GM20000 (cell line): ENCODE results near the gene KCTD12.

ENCODE experiments used
- DNase-seq: peaks from one replicate; pipeline ENCODE4 v3.0.0; 2012; ENCODE audit warnings: low spot score
- TF ChIP-seq, protein P1 (sequence below): IDR thresholded peaks from 2 replicates; pipeline ENCODE4 v1.5.1; 2012; ENCODE audit warnings: mild to moderate bottlenecking, control low read depth; ENCODE audit errors: extremely low read depth, missing control alignments

The KCTD12 gene

GRCh38 chr13:76865996-76866503 is 20.2 kb downstream of the KCTD12 start:
- DNase-seq: no peak
- TF ChIP-seq, protein P1, sequence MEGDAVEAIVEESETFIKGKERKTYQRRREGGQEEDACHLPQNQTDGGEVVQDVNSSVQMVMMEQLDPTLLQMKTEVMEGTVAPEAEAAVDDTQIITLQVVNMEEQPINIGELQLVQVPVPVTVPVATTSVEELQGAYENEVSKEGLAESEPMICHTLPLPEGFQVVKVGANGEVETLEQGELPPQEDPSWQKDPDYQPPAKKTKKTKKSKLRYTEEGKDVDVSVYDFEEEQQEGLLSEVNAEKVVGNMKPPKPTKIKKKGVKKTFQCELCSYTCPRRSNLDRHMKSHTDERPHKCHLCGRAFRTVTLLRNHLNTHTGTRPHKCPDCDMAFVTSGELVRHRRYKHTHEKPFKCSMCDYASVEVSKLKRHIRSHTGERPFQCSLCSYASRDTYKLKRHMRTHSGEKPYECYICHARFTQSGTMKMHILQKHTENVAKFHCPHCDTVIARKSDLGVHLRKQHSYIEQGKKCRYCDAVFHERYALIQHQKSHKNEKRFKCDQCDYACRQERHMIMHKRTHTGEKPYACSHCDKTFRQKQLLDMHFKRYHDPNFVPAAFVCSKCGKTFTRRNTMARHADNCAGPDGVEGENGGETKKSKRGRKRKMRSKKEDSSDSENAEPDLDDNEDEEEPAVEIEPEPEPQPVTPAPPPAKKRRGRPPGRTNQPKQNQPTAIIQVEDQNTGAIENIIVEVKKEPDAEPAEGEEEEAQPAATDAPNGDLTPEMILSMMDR: no peak

- DNase-seq: no peak
- TF ChIP-seq, protein P1: no peak
Observed at GRCh38 chr13:76865109-76865508, 21.1 kb downstream of the KCTD12 start.

DNA sequence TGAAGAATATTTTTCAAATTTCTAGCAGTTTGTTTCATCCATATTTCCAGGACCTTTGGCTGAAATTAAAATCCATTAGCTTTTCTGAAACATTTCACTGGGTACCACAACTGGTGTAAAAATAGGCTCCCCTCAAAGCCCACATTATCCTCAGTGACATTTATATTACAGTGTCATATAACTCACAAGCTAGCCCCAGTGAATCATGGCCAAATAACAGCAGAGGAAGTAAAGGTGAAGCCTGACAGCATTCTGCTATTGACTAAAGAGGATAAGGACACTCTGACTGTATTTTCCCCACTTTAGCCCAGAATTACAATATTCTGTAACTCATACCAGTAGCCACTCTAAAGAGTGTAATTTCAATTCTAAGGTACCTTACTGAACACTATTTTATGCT is 21.9 kb downstream of the KCTD12 start:
- TF ChIP-seq, protein P1: no peak
- no peak for DNase-seq

- DNase-seq: no peak
- TF ChIP-seq, protein P1: no peak
Observed at GRCh38 chr13:76863022-76863421, 23.2 kb downstream of the KCTD12 start.

GRCh38 chr13:76861859-76862258 is 24.3 kb downstream of the KCTD12 start:
- TF ChIP-seq, protein P1: no peak
- no peak for DNase-seq

GRCh38 chr13:76860706-76861105 is 25.5 kb downstream of the KCTD12 start:
- TF ChIP-seq, protein P1: no peak
- DNase-seq: no peak

DNA sequence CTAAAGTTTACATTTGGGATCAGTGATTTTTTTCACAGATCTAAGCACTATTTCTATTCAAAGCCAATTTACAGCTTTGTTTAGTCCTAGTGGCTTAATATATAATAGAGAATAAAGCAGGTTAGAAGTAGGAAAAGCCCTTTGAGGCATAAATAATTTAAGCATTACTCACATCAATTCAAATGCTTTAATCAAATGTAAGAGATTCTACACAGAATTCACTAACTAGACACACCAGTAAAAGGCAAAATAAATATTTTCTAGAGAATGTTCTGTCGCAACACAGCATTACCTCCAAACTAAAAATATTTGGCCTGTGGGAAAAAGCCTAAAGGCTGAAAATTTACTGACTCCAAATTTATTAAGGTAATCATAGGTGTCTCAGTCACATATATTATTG is 31.3 kb downstream of the KCTD12 start:
- TF ChIP-seq, protein P1: no peak
- no peak for DNase-seq
